IPS-18c (cell line): Measurements from ENCODE around the gene VASP.

Experiments
- H3K4me3 ChIP-seq: 2 replicates; pipeline ENCODE4 v1.7.0; 2013; ENCODE audit warnings: low read depth, mild to moderate bottlenecking, low read length, moderate library complexity; ENCODE audit not compliant: insufficient read depth
- H3K9me3 ChIP-seq: one replicate; pipeline ENCODE4 v1.6.1; 2013; ENCODE audit warnings: mild to moderate bottlenecking, low read length, moderate library complexity; ENCODE audit not compliant: control insufficient read depth, insufficient read depth

VASP gene

DNA sequence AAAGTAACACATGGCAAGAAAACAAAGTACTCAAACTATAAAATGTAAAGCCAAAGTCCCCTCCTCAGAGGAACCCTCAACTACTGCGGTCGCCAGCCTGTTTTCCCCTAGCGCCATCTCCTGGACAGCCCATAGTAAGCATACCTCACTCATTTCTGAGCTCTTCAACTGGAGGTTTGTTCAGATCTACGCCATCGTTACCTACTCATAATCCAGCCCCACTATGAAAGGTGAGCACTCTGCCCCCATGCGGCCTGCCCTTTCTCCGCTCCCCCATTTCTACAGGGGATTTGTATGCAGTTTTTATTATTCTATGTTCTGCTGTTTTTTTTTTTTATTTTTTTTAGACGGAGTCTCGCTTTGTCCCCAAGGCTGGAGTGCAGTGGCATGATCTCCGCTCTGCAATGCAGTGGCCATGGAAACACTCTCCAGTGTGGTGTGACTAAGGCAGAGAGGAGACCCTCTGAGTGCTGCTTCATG lies 51.2 kb downstream of the VASP start:
- Histone ChIP-seq H3K4me3 (no peak overlapping the region), H3K9me3 (no peaks in the 10 kb centered on the region)

DNA sequence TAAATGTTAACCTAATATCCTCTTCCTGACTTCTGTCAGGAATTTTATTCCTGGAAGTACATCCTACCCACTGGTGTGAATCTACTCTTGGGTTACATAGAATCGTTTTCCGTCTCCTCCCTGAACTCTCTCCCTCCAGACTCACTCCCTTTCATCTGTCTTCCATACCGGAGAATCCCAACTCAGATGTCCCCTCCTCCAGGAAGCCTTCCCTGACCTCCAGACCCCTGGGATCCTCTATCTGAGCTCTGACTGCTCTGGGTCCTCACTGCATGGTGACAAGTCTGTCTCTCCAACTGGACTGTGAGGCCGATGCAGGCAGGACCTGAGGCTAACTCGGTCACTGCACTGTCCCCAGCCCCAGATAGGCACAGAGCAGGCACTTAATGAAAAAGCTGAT lies 52.8 kb downstream of the VASP start:
- Histone ChIP-seq H3K4me3 (no peak overlapping the region), H3K9me3 (no peaks in the 10 kb centered on the region)

DNA sequence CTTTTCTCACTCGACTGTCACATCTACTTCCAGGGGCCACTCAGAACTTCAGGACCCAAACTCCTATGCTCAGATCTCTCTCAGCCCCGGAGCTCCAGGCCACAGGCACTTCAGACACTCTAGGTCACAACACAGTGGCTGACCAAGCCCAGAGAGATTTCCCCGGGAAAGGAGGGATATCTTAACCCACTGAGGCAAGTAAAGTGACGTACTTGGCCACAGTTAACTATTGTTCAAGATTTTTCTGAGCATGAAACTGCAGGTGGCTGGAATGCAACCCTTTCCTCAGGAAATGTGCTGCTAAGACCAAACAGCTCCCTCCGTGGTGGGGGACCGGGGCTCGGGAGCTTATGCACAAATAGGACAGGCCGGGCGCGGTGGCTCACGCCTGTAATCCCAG lies 53.4 kb downstream of the VASP start:
- no peaks in the 10 kb centered on the region for H3K9me3 ChIP-seq

DNA sequence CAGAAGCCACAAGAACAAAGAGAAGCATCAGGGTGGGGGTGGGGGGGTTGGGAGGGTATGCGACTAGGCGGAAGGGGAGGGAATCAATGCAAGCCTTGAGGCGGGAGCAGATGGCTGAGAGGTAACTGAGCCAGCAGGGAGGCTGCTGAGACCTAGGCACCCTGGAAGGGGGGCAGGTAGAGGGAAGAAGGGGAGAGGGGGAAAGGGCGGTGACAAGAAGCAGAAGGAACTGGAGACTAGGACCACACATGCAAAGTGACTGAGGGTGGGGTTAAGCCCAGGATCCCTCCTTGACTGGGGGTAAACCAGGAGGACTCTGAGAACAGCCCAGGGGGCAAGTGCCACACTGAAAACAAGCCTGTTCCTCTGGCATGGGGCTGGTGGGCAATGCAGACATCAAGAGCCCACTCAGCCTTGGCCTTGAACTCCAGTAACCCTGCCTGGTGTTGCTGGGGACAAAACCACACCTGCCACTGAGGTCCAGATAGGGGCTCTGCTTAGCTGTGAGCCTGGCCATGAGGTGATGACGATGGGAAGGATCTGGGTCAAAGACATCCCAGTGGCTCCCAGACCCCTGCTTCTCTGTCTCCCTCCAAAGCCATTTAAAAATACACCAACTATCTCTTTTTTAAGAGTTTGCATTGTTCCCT lies 57.0 kb downstream of the VASP start:
- H3K9me3 ChIP-seq = no peaks in the 10 kb centered on the region
- no peak overlapping the region for H3K4me3 ChIP-seq

More for the DNA sequence above, 53.4 kb downstream of the VASP start:
- no peak overlapping the region for H3K4me3 ChIP-seq

DNA sequence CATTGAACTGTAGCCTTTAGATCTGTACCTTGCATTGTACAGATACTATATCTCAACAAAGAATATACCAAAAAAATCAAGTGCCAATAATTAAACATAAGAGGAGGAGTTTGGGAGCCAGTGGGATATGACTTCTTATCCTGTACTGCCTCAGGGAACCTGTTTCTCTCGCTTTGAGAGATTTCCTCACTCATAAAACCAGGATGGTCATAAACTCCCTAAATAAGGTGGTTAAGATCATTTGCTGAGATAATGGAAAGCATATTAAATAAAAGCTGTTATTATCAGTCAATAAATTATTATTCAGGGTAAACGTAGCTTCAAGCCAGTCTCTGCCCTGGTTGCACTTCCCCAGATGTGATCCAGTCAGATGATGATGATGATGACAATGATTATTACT lies 60.3 kb downstream of the VASP start:
- H3K4me3 ChIP-seq = no peak overlapping the region
- no peaks in the 10 kb centered on the region for H3K9me3 ChIP-seq

DNA sequence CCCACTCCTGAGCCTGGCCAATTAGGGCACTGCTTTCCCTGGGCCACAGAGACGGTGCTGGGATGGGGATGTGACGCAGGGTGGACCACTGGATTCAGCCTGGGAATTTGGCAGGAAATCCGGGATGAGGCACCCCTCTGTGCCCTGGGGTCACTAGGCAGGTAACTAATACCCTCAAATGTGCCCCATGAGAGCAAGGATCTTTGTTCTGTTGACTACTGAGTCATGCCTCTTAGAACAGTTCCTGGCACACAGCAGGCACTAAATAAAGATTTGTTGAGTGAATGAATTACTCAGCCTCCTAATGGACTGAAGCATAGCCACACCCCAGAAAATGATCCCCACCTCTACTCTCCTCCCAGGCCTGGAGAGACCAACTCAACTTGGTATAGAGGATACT lies 61.5 kb downstream of the VASP start:
- no peak overlapping the region for H3K4me3 ChIP-seq
- H3K9me3 ChIP-seq = no peaks in the 10 kb centered on the region

DNA sequence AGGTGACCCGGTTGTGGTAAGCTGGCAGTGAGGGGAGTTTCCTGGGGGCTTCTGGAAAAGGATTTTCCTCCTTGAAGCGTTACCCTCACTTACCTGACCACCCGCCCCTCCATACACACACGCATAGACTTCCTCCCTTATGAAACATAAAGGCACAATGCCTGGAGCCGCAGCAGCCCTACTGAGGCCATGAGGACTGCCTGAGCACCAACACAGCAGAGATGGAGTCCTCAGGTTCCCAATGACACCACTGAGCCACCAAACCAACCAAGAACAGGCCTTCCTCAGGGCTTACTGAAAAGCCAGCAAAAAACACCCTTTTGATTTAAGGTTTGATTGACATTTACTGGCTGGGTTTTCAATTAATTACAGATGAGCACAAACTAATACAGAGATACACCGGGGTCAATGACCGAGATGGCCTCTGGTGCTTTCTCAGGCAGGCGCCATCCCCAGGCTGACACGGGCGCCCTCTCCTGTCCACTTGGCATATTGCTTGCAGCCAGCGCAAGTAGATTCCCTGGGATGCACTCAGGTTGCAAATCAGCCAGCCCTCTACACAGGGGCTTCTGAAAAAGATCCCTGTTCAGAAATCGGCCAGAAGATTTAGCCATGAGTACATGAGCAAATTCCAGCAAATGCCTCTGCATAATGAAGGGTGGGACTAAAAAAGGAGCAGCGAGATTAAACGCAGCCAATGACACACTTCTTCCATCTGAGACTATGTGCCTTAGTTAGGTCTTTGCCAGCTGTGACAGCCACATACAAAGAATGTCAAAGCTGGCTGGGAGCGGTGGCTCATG lies 62.5 kb downstream of the VASP start:
- no peak overlapping the region for H3K4me3 ChIP-seq
- no peaks in the 10 kb centered on the region for H3K9me3 ChIP-seq

DNA sequence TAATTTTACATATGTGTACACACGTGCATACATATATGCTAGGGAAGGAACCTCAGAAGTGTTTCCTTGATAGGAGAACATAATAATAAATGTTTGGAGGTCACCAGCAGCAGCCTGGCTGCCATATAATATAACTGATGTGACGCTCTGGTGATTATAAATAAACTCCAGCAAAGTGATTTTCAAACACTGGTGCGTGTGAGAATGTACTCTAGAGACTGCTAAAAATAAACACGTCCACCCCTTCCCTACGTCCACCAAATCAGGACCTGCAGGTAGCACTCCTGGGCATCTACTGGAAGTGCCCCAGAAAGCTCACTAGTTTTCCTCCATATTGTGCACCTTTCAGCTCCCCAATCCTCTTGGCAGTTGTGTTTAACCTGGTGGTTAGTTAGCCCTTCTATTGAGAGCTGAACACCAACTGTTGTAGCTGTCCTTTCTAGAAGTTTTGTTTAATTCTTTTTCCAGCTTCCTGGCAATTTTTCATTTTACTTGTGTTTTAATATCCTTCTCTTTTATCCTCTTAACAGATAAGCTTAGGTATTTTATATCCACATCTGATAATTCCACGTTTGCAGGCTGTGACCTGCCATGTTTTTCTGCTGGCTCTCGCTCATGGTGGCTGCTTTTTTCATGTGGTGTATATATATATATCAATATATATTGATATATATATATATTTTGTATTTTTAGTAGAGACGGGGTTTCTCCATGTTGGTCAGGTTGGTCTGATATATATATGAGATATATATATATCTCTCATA lies 64.4 kb downstream of the VASP start:
- Histone ChIP-seq H3K4me3 (no peak overlapping the region), H3K9me3 (no peaks in the 10 kb centered on the region)

DNA sequence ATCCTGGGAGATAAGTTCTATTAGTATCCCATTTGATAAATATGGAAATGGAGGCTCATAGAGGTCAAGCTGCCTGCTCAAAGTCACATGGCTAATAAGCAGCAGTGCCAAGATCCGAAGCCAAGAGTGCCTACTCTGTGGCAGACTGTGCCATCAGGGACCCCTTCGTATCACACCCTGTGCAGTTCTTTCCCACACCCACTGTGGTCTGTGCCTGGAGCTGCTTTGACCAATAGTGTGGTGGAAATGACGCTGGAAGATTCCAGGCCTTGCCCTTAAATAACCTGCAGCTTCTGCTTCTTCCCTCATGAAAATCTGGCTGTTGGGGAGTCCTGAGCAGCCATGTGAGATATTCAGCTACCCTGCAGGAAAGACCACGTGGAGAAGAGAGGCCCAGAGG lies 67.2 kb downstream of the VASP start:
- no peak overlapping the region for H3K4me3 ChIP-seq

DNA sequence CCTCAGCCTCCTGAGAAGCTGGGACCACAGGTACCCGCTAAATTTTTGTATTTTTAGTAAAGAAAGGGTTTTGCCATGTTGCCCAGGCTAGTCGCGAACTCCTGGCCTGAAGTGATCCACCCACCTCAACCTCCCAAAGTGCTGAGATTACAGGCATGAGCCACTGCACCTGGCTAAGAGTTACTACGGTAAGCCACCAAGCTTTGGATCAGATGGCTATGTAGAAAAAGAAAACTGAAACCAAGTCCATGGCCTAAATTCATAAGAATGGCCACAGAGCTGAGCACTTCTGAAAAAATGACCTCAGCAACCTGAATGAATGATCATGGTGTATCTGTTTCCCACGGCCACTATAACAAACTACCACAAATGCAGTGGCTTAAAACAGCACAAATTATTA lies 67.9 kb downstream of the VASP start:
- Histone ChIP-seq H3K9me3 (no peaks in the 10 kb centered on the region), H3K4me3 (no peak overlapping the region)

More for the DNA sequence above, 67.2 kb downstream of the VASP start:
- no peaks in the 10 kb centered on the region for H3K9me3 ChIP-seq
